GM19397 (cell line): ENCODE data around the gene SLITRK2.

ENCODE experiments used
- ATAC-seq: cut with Tn5 transposase; IDR thresholded peaks from one replicate; pipeline ENCODE4 v1.9.1; 2021; ENCODE audit warnings: mild to moderate bottlenecking, moderate library complexity; ENCODE audit not compliant: unreplicated experiment

Gene SLITRK2, protein sequence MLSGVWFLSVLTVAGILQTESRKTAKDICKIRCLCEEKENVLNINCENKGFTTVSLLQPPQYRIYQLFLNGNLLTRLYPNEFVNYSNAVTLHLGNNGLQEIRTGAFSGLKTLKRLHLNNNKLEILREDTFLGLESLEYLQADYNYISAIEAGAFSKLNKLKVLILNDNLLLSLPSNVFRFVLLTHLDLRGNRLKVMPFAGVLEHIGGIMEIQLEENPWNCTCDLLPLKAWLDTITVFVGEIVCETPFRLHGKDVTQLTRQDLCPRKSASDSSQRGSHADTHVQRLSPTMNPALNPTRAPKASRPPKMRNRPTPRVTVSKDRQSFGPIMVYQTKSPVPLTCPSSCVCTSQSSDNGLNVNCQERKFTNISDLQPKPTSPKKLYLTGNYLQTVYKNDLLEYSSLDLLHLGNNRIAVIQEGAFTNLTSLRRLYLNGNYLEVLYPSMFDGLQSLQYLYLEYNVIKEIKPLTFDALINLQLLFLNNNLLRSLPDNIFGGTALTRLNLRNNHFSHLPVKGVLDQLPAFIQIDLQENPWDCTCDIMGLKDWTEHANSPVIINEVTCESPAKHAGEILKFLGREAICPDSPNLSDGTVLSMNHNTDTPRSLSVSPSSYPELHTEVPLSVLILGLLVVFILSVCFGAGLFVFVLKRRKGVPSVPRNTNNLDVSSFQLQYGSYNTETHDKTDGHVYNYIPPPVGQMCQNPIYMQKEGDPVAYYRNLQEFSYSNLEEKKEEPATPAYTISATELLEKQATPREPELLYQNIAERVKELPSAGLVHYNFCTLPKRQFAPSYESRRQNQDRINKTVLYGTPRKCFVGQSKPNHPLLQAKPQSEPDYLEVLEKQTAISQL

DNA sequence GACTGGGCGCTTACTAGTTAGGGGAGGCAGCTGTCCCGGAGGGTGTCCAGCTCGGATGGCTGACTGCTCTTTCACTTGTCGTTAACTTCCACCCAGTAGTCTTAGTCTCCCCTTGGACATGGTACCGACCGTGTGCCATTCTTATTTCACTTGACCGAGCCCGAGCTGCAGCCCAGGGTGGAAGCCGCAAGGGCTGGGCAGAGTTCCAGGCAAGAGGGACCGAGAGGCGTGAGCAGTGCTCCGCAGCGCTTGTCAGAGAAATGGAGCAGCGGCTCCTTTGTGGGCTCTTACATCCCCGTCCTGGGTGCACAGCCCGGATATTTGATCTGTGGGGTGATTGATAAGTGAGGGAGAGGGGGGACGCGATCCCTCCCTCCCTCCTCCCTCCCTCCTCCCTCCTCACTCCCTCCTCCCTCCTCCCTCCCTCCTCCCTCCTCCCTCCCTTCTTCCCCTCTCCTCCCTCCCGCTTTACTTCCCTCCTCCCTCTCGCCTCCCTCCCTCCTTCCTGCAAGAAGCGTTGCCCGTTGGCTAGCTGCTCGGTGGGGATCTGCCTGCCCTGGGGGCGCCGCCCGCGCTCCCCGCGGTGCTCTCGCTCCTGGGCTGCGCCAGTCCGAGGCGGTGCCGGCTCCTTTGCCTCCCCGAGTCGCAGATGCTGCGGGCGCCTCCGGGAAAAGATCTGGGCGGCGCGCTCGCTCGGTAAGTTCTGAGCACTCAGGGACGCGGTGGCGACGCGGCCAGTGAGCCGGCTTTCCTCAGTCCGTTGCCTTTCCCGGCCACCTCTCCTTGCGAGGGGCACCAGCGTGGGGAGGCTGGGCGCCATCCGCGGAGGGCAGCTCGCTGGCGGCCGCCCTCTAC is at the start of gene SLITRK2:
TSS of gene SLITRK2 (plus strand) at position 499 of the 855 bp plus-strand sequence. CDS start 4,597 bp downstream, outside the sequence.
- ATAC-seq, result no peak

DNA sequence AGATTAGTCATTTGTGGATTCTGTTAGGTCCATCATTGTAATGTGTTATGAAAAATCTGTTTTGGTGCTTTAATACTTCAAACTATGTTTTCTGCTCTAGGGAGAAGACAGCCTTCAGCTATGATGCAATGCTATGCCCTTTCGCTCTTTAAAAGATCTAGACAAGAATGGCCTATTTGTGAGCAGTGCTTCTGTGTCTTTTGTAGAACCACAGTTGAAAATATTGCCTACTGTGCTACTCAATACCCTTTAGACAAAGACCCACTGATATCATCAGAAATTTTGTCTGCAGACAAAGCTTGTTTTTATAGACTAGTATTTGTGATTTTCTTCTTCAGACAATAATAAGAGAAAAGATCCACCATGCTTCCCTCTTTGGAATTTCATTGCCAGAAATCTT is 44.6 kb upstream of the SLITRK2 start:
- ATAC-seq, result no peak

DNA sequence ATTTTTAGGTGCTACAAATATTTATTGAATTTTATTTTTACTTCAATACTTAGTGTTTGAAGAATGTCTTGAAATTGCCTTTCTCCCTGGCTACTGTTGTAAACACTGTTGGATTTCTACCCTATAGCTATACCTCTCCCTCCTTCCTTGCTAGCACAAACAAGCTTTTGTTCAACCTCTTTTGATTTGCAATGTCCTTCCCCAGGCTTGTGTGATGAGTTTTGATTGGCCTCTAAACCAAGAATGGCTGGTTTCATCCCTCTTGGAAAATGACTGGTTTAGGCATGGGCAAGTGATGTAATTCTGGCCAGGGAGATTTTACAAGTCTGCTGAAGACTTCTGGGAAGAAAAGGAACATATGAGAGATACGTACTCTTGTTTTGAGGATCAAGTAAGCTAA is 25.3 kb upstream of the SLITRK2 start:
- no peak for ATAC-seq

DNA sequence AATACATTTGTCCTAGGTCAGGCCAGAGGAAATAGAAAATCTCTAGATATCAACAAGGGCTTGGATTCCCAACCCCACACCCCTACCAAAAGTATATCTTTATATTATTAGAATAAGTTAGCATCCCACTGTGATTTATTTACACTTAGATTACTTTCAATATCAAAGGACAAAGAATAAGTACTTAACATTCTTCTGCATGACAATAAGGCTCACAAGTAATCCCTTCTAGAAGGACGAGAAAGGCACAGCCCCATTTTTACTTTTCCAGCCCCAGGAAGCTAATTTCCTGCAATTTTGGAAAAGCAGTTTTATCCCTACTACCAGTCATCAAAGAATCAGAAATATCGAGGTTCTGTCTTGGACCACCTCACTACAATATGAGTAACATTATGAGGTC is 14.1 kb upstream of the SLITRK2 start:
- ATAC-seq, result no peak

DNA sequence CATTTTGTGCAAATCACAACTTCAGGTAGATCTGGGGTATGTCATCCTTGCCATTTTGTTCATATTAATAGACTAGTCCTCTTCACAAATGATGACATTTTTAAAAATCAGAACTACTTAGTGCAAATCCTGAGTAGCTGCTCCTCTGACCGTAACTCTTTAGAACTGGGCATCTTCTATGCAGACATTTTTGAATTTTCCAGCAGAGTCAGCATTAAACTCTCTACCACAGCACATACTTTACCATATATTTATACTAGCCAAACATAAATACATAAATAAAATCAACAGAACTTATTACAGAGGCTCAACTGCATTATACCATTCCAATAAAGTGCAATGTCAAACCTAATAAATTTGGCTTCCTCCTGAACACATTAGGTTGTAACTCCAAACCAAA is 4.5 kb upstream of the SLITRK2 start:
- ATAC-seq, result no peak

DNA sequence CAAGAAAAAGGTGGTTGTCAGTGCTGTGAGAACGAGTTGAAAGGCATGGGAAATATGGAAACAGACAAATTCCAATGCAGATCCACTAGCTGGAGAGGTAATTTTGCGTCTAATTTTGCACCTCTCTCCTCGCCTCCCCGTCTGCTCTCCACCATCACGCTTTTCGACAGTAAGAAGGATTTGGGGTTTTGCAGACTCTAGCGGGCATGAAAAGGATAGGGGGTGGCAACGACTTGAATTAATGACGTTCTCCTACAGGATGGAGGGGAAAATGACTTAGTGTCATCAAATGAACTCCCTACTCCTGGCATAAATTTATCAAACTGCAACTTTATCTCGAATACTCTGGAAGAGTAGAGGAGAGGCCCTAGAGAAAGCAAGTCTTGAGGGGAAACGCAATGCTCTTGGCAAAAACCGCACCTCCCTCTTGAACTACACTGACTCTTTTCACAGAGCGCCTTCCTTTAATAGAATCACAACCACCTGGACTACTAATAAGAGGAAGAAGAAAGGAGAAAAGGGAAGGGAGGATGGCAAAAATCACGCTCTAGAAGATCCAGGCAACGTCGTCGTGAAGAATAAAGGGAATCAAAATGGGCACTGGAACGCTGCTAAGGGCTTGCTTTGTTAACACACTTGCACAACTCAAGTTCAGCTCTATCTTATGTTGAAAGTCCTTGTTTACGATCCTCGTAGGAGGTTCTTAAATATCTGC is 871 bp upstream of the SLITRK2 start:
- no peak for ATAC-seq

DNA sequence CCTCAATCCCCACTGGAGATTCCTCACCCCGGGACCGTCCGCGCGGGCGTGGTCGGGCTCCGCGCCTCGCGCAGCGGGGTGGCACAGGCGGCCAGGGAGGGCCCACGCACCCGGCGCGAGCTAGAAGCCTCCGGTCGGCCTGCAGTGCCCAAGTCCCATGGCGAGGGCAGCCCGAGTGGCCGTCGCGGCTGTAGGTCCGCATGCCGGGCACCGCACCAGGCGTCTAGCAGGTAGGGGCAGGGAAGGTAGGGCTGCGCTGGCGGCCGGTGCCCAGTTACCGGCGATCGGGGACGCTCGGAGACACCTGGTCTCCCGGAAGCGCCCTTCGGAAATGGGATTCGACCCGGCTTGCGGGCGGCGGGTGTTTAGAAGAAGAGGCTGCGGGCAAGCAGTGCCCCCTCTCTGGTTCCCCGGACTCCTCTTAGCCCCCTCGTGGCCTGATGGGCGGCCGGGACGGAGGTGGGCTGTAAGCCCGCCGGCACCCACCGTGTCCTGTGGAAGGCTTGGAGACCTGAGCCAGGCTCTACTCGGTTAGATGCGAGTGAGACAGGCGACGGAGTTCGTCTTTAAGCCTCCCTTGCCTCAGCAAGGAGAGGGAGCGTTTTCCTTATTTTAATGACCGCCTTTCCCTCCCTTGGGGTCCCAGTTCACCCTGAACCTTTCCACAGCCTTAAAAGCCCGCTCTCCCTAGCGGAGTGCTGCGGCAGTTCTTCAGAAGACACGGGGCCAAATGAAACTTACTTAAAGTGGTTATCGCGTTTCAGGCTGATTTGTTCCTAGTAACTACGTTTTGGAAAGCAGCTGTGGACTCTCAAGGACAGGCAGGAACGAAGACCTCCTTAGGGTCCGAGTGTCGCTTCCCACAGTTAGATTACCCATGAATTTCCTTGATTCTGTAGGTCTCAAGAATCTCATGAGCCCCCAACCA is 821 bp downstream of the SLITRK2 start:
- no peak for ATAC-seq

DNA sequence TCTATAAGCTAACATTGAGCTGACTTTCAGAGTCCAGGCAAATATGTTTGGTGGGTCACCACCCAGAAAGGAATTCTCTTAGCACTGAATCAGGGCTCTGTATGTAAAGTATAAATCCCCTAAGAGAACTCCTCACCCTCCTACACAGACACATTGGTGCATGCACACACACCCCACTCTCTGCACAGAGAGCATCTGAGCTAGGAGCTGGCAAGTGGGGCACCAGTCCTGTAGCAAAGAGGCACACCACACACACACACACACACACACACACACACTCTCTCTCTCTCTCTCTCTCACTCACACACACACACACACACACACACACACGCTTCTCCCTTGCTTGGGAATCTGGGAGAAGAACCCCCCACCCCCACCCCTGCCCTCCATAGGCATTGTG is 3.2 kb downstream of the SLITRK2 start:
- ATAC-seq, result no peak

DNA sequence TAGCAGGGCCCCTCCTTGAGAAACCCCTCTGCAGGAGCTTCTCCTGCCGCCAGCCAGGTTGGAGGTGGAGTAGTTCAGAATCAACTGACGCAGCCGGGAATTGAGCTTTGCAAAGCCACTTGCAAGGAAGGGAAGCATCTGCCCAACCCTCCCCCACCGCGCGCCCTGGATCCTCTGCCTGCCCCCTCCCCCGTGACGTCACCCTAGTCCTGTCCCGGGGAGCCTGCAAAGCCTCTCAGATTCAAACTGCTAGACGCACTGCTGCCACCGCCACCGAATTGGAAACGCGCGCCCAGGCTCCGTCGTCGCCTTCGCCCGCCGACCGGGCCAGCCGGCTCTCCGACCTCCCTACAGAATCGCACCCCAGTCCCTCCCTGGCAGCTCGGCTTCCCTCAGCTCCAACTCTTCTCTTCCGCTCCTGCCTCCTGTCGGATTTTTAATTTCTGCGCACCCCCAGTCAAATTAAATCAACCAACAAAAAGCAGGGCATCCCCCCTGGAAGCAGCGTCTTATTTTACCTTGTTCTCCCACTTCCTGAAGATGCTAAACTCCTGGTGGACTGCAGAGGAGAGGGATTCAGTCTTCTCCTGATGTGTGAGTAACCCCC is 3.8 kb downstream of the SLITRK2 start:
- no peak for ATAC-seq

DNA sequence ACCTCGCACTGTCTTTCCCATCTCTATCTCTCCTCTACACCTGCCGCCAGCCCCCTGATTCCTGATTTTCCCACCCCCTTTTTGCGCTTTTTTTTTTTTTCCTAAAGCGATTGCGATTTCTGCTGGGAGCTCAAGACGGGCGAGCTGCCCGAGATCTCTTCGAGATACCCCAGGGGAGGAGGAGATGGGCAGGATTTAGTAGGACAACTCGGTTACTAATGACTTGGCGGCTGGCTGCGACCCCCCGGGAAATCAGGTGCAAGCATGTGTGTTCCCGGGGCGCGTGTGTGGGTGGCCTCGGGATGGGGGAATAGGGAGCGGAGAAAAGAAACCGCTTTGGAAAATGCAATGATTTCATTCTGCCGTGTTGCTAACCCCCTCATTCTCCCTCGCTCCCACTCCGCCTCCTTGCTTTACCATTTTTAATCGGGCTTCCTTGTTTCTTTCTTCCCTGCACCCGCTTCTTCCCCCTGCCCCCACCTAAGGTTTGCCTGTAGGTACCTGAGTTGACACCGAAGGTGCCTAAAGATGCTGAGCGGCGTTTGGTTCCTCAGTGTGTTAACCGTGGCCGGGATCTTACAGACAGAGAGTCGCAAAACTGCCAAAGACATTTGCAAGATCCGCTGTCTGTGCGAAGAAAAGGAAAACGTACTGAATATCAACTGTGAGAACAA is 4.4 kb downstream of the SLITRK2 start:
- ATAC-seq, result no peak

DNA sequence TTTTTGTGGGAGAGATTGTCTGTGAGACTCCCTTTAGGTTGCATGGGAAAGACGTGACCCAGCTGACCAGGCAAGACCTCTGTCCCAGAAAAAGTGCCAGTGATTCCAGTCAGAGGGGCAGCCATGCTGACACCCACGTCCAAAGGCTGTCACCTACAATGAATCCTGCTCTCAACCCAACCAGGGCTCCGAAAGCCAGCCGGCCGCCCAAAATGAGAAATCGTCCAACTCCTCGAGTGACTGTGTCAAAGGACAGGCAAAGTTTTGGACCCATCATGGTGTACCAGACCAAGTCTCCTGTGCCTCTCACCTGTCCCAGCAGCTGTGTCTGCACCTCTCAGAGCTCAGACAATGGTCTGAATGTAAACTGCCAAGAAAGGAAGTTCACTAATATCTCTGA is 5.5 kb downstream of the SLITRK2 start:
- ATAC-seq, result no peak

DNA sequence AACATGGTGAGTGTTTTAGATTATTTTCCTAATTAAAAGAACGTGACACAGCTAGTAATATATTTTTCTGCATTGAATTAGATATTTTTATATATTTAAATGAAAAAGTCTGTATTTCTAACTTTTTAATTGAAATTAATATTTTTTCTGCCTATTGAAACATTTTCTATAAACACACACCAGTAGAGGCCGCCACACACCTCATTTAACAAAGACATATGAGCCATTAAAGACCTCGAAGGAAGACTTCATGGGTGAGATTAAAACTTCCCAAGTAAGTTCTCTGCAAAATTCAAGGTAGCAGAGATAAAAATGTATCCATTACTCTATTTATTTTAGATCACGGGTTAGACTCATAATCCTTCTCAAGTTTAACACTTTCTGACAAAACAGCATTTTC is 8.3 kb downstream of the SLITRK2 start:
- no peak for ATAC-seq

DNA sequence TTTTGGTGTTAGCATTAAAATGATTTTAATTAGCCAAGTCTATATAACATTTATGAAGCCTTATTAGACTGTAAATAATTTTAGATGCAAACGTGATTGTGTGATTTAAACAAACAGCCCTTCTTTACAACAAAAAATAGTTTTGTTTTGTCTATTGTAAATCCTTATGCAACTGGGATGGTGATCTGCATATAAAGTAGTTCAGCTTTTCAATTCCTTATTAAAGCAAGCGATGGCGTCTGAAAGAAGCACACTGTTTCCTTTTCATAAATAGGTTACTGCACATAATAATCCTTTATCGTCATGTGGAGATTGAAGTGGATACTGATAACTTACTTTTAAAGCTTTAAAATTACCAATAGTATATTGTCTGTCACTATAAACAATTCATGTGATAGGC is 8.8 kb downstream of the SLITRK2 start:
- ATAC-seq, result no peak

DNA sequence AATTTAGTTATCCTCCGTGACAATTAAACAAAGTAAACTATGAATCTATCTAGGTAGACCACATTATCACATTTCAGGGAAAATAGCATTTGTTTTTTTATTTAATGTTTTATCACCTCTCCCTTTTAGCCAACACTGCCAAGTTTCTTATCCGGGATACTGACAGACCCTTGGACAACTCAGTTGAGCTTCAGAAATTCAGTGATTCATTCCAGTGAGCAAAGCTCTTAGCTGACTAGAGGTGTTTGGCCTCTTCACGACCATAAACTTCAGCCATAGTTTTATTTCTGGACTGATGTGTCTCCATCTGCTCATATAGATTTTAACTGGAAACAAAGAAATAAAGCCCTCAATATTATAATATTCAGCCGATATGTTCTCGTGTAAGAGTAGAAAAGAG is 15.2 kb downstream of the SLITRK2 start:
- no peak for ATAC-seq

DNA sequence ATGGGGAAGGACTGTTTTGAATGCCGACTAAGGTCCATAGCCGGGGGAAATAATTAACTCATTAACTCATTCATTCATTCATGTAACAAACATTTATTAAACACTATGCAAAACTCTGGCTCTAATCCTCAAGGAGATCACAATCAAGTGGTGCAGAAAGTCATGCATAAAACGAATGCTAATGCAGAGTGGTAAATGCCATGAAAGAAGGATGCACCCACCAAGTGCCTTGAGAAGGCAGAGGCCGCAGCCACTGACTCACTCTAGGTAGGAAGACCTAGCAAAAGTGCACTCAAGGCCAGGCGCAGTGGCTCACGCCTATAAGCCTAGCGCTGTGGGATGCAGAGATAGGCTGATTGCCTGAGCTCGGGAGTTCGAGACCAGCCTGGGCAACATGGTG is 22.9 kb downstream of the SLITRK2 start:
- no peak for ATAC-seq

DNA sequence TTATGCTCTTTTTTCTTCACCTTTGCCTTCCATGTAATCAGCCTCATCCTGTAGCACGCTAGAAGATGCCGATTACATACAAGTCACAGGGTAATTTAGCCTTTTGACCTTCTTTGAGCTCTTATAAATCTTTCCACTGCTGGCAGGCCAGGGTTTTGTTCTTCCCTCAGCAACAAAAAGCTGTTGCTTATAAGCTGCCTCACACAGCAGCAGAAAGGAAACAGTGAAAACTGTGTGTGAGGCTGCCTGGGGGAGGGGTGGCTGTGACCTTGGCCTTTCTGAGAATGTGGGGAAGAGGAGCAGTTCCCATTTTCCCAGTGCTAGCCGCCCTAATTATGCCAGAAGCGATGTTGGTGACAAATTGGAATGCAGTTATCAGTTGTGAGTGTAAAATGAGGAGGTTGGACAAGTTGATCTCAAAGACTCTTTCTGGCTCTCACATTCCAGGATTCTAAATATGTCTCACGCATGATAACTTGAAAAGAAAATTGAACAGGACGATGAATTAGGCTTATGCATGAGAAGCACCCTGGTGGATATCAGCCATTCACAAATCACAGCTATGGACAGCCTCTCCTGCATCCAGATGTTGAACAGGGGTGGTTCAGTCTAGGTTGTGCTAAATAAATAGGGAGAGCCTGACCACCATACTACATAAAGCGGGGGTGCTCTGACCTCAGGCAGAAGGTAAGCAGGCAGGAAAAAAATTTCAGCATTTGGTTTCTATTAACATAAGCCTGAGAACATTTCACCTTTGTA is 25.7 kb downstream of the SLITRK2 start:
- ATAC-seq, result no peak

DNA sequence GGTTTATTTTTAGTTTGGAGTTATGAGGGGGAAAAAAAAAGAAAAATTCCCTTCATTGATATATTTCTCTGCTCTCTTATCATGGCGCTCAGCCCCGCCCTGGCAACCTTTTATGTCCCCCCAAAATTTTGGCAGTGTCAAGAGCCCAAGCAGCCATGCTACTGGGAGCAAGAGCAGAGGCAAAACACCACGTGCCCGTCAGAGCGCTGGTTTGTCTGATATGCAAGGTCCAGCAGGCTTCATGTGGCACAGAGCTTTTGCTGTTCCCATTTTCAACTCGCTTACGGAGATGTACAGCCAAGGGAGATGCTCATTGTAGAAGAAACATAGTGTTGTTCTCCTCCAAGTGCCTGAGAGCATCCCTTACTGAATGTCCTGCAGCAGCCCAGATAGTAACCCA is 27.3 kb downstream of the SLITRK2 start:
- ATAC-seq, result no peak

DNA sequence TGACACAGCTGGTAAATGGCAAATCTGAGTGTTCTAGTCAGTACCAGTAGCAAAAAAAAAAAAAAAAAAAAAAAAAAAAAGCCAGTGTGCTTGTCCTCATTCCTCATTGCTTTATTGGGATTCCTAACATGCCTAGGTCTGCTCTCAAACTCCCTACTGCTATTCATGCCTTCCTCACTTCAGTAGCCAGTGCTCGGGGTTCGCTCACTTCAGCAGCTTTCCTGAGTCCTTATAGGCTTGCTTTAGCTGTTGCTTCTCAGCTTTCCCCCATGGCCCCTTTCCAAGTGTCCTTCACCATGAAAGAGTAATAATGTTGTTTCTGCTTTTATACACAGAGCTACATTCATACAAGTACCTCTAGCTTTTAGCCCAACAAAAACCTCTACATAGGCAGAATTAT is 30.8 kb downstream of the SLITRK2 start:
- no peak for ATAC-seq
